ENCODE measurements around the gene PIBF1.
"Not testable (repeated sequence)": the region's sequence is repeated elsewhere in the genome, so short reads cannot be mapped to it uniquely, and the experiment has no call there.

PIBF1 gene

GRCh38 chr13:72806514-72806913, 24.6 kb downstream of the PIBF1 start:
- DNase-seq; in situ Hi-C loops (cut with HindIII; ENCODE audit: low pct_ligation_motif_present, low pct_unique_long_range_greater_than_20kb, low sequenced_read_pairs): not testable (repeated sequence)

- in situ Hi-C loops (cut with HindIII; ENCODE audit: low pct_ligation_motif_present, low pct_unique_long_range_greater_than_20kb, low sequenced_read_pairs), result no loop called here
- DNase-seq, result peak; percentile 22
Observed at GRCh38 chr13:72808917-72809500, 27.1 kb downstream of the PIBF1 start.

- DNase-seq, result no peak
- in situ Hi-C loops (cut with HindIII; ENCODE audit: low pct_ligation_motif_present, low pct_unique_long_range_greater_than_20kb, low sequenced_read_pairs), result no loop called here
Observed at GRCh38 chr13:72820156-72820897, 38.4 kb downstream of the PIBF1 start.

GRCh38 chr13:72820898-72821279, 39.0 kb downstream of the PIBF1 start:
- in situ Hi-C loops (cut with HindIII; ENCODE audit: low pct_ligation_motif_present, low pct_unique_long_range_greater_than_20kb, low sequenced_read_pairs), result no loop called here
- no peak for DNase-seq

GRCh38 chr13:72823081-72823480, 41.1 kb downstream of the PIBF1 start:
- DNase-seq, result no peak
- in situ Hi-C loops (cut with HindIII; ENCODE audit: low pct_ligation_motif_present, low pct_unique_long_range_greater_than_20kb, low sequenced_read_pairs), result no loop called here

- no peak for DNase-seq
- in situ Hi-C loops (cut with HindIII; ENCODE audit: low pct_ligation_motif_present, low pct_unique_long_range_greater_than_20kb, low sequenced_read_pairs), result no loop called here
Observed at GRCh38 chr13:72823724-72824123, 41.8 kb downstream of the PIBF1 start.

GRCh38 chr13:72834601-72835000, 52.7 kb downstream of the PIBF1 start:
- no peak for DNase-seq
- in situ Hi-C loops (cut with HindIII; ENCODE audit: low pct_ligation_motif_present, low pct_unique_long_range_greater_than_20kb, low sequenced_read_pairs), result no loop called here

- in situ Hi-C loops (cut with HindIII; ENCODE audit: low pct_ligation_motif_present, low pct_unique_long_range_greater_than_20kb, low sequenced_read_pairs), result no loop called here
- peak; percentile 57 for DNase-seq
Observed at GRCh38 chr13:72839831-72840426, 58.0 kb downstream of the PIBF1 start.

- in situ Hi-C loops (cut with HindIII; ENCODE audit: low pct_ligation_motif_present, low pct_unique_long_range_greater_than_20kb, low sequenced_read_pairs), result no loop called here
- DNase-seq, result no peak
Observed at GRCh38 chr13:72842991-72843390, 61.1 kb downstream of the PIBF1 start.

GRCh38 chr13:72845148-72845547, 63.2 kb downstream of the PIBF1 start:
- in situ Hi-C loops (cut with HindIII; ENCODE audit: low pct_ligation_motif_present, low pct_unique_long_range_greater_than_20kb, low sequenced_read_pairs); DNase-seq: not testable (repeated sequence)

- peak; percentile 0 for DNase-seq
- in situ Hi-C loops (cut with HindIII; ENCODE audit: low pct_ligation_motif_present, low pct_unique_long_range_greater_than_20kb, low sequenced_read_pairs), result no loop called here
Observed at GRCh38 chr13:72849571-72849970, 67.6 kb downstream of the PIBF1 start.

- in situ Hi-C loops (cut with HindIII; ENCODE audit: low pct_ligation_motif_present, low pct_unique_long_range_greater_than_20kb, low sequenced_read_pairs), result no loop called here
- no peak for DNase-seq
Observed at GRCh38 chr13:72850959-72851677, 69.2 kb downstream of the PIBF1 start.

GRCh38 chr13:72851678-72852014, 69.7 kb downstream of the PIBF1 start:
- in situ Hi-C loops (cut with HindIII; ENCODE audit: low pct_ligation_motif_present, low pct_unique_long_range_greater_than_20kb, low sequenced_read_pairs), result no loop called here

GRCh38 chr13:72852207-72852606, 70.3 kb downstream of the PIBF1 start:
- DNase-seq, result no peak
- in situ Hi-C loops (cut with HindIII; ENCODE audit: low pct_ligation_motif_present, low pct_unique_long_range_greater_than_20kb, low sequenced_read_pairs), result no loop called here

More at GRCh38 chr13:72851678-72852014, 69.7 kb downstream of the PIBF1 start:
- DNase-seq, result no peak

- no peak for DNase-seq
- in situ Hi-C loops (cut with HindIII; ENCODE audit: low pct_ligation_motif_present, low pct_unique_long_range_greater_than_20kb, low sequenced_read_pairs), result no loop called here
Observed at GRCh38 chr13:72853000-72853399, 71.1 kb downstream of the PIBF1 start.

GRCh38 chr13:72864142-72865011, 82.4 kb downstream of the PIBF1 start:
- in situ Hi-C loops (cut with HindIII; ENCODE audit: low pct_ligation_motif_present, low pct_unique_long_range_greater_than_20kb, low sequenced_read_pairs), result no loop called here
- no peak for DNase-seq

- in situ Hi-C loops (cut with HindIII; ENCODE audit: low pct_ligation_motif_present, low pct_unique_long_range_greater_than_20kb, low sequenced_read_pairs), result no loop called here
- DNase-seq, result no peak
Observed at GRCh38 chr13:72868229-72868628, 86.3 kb downstream of the PIBF1 start.

GRCh38 chr13:72875233-72875632, 93.3 kb downstream of the PIBF1 start:
- DNase-seq, result no peak
- in situ Hi-C loops (cut with HindIII; ENCODE audit: low pct_ligation_motif_present, low pct_unique_long_range_greater_than_20kb, low sequenced_read_pairs), result no loop called here

GRCh38 chr13:72884101-72884500, 102.2 kb downstream of the PIBF1 start:
- DNase-seq, result no peak
- in situ Hi-C loops (cut with HindIII; ENCODE audit: low pct_ligation_motif_present, low pct_unique_long_range_greater_than_20kb, low sequenced_read_pairs), result no loop called here

All from ACHN (cell line).